Stomach (tissue), 9 donors: Measurements from ENCODE around the gene CASP7. TPM values are rescaled to one million over a fixed set of nuclear protein-coding genes. Genes with fewer than 3 reads are reported as not detected.

Experiments used
- DNase-seq, 2 donors: peaks; one replicate each; pipeline versions ENCODE4 v3.0.0 to v3.0.0-alpha.2; 2013 to 2019
- H3K27ac ChIP-seq, 5 donors: fragments of 200-600 bp in 4 of 5; sonication (generic) in 4 of 5; one replicate each; pipeline ENCODE4 v1.5.1; 2013 to 2019; ENCODE audit warnings: mild to moderate bottlenecking in 1 of 5, moderate library complexity in 1 of 5
- H3K27me3 ChIP-seq, 3 donors: fragments of 200-600 bp; sonication (generic); one replicate each; pipeline ENCODE4 v1.5.1; 2017 to 2019; ENCODE audit warnings: mixed run types in 1 of 3
- H3K36me3 ChIP-seq, 4 donors: fragments of 200-600 bp; sonication (generic); 1 replicate in 3 of 4; 2 replicates in 1 of 4; pipeline ENCODE4 v1.5.1; 2016 to 2019
- H3K4me1 ChIP-seq, 4 donors: fragments of 200-600 bp; sonication (generic); one replicate each; pipeline ENCODE4 v1.5.1; 2016 to 2019
- H3K4me3 ChIP-seq, 4 donors: fragments of 200-600 bp; sonication (generic) in 3 of 4; one replicate each; pipeline ENCODE4 v1.5.1; 2016 to 2019; ENCODE audit warnings: mild to moderate bottlenecking in 1 of 4
- H3K9me3 ChIP-seq, 4 donors: fragments of 200-600 bp; sonication (generic); one replicate each; pipeline ENCODE4 v1.5.1; 2016 to 2019
- EP300 ChIP-seq: sonication (generic); formaldehyde crosslinking; IDR thresholded peaks from one replicate; pipeline ENCODE4 v1.6.1; 2017; ENCODE audit warnings: antibody characterized with exemption
- POLR2A ChIP-seq, 4 donors: fragments of 450-650 bp; IDR thresholded peaks; one replicate each; pipeline ENCODE4 v1.6.1; 2016; ENCODE audit warnings: antibody characterized with exemption in 4 of 4, control low read depth in 2 of 4, mild to moderate bottlenecking in 1 of 4, moderate library complexity in 1 of 4
- POLR2AphosphoS5 ChIP-seq, 3 donors: sonication (generic); formaldehyde crosslinking; IDR thresholded peaks; one replicate each; pipeline ENCODE4 v1.6.1; 2016; ENCODE audit warnings: antibody characterized with exemption in 3 of 3
- WGBS, 5 donors: extraction: QIAGEN DNeasy Blood & Tissue Kit in 3 of 5; methylation state at CpG; one replicate each; pipeline versions ENCODE4 v1.1.5 to v1.1.7; 2013 to 2018; 5-methylcytosine and 5-hydroxymethylcytosine counted together
- intact Hi-C: fragments of 100-400 bp; cut with DNase I; formaldehyde crosslinking; loops from one replicate; pipeline ENCODE4 v1.15.1; 2023; ENCODE audit warnings: low total_unique reads
- polyA plus RNA-seq, 3 donors: library from polyadenylated mRNA; stranded (reverse); fragments of 200-250 nt; gene quantifications; one replicate each; pipeline ENCODE4 v1.2.3, GENCODE V29; 2013
- total RNA-seq, 5 donors: library from RNA; depleted of rRNA; stranded (reverse); fragments of >200 nt; gene quantifications; one replicate each; pipeline versions ENCODE4 v1.1.0 to v1.2.3, GENCODE V29; 2014 to 2016
- TF ChIP-seq, protein P1 (sequence below), 7 experiments: fragments of 450-650 bp in 4 of 7; fragments of 200-600 bp in 3 of 7; sonication (generic) in 3 of 7; IDR thresholded peaks; one replicate each; pipeline ENCODE4 v1.5.1; 2016 to 2019; ENCODE audit warnings: antibody characterized with exemption in 7 of 7, control low read depth in 2 of 7, mild to moderate bottlenecking in 1 of 7
- donor health status: healthy with polysubstance abuse.
- donor health status: Bipolar disorder and iron deficiency.
- donor health status: healthy.

Gene CASP7
- total and polyA plus RNA-seq, 8 donors, result 15.1 to 77.9 (median 24.0) TPM

DNA sequence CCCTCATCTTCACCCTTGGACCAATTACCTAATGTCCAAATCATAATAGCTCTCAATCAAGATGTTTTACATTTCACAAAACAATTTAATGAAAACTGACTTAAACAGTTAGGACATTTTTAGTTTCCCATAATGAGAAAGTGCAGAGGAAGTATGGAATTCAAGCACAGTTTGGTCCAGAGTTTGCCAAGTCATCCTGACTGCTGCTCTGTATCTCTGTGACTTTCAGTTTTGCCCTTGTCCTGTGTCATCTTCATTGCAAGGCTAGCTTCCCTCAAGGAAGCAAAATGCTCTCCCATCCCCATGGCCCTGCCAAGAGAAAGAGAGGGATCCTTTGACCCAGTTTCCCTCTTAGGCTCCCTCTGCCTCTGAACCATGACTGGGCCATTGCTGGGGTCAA lies 63.9 kb downstream of the CASP7 start:
- no peak overlapping the region for H3K27ac ChIP-seq
- no peak for DNase-seq
- no peaks in the 10 kb centered on the region for H3K36me3 ChIP-seq
- no peaks in the 10 kb centered on the region for H3K27me3 ChIP-seq
- no peak for TF ChIP-seq EP300
- TF ChIP-seq POLR2A (IDR thresholded peaks at IDR 0.05), result no peak
- TF ChIP-seq, protein P1, sequence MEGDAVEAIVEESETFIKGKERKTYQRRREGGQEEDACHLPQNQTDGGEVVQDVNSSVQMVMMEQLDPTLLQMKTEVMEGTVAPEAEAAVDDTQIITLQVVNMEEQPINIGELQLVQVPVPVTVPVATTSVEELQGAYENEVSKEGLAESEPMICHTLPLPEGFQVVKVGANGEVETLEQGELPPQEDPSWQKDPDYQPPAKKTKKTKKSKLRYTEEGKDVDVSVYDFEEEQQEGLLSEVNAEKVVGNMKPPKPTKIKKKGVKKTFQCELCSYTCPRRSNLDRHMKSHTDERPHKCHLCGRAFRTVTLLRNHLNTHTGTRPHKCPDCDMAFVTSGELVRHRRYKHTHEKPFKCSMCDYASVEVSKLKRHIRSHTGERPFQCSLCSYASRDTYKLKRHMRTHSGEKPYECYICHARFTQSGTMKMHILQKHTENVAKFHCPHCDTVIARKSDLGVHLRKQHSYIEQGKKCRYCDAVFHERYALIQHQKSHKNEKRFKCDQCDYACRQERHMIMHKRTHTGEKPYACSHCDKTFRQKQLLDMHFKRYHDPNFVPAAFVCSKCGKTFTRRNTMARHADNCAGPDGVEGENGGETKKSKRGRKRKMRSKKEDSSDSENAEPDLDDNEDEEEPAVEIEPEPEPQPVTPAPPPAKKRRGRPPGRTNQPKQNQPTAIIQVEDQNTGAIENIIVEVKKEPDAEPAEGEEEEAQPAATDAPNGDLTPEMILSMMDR (IDR thresholded peaks at IDR 0.05), result no peak
- TF ChIP-seq POLR2AphosphoS5 (IDR thresholded peaks at IDR 0.05), result no peak
- no peaks in the 10 kb centered on the region for H3K9me3 ChIP-seq
- intact Hi-C loops, result no loop called here
- H3K4me1 ChIP-seq, result peaks cover 0 to 9% (median 3%) of the 10 kb centered on the region in 4 donors
- no peak overlapping the region for H3K4me3 ChIP-seq

DNA sequence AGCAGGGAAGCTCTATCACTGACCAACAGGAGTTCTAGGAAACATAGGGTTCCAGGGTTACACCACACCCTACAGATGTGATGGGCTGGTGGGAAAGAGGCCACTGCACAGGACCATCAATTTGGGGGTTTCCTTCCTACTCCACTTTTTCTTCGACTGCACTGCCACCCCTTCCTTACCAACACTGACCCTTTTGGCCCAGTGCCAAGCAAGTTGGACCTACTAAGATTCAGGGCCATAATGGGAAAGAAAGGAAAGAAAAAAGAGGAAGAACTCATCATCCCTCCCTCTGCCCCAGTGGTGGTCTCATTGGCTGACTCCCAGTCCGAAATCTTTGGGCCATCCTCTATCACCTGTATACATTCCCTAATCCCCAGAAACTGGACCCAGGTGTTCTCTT lies 65.7 kb downstream of the CASP7 start:
- Histone ChIP-seq H3K4me3 (no peak overlapping the region), H3K9me3 (no peaks in the 10 kb centered on the region), H3K27ac (no peak overlapping the region), H3K4me1 (peaks cover 0 to 9% (median 7%) of the 10 kb centered on the region in 4 donors), H3K27me3 (no peaks in the 10 kb centered on the region), H3K36me3 (no peaks in the 10 kb centered on the region)
- intact Hi-C loops, result no loop called here
- DNase-seq, result no peak
- 84 to 93% (median 86%) methylated on average over 2 of the region's 2 CpGs for WGBS, 5 donors
- TF ChIP-seq EP300 (no peak), POLR2AphosphoS5 (IDR thresholded peaks at IDR 0.05) (no peak), POLR2A (IDR thresholded peaks at IDR 0.05) (no peak)
- TF ChIP-seq, protein P1 (IDR thresholded peaks at IDR 0.05), result no peak

DNA sequence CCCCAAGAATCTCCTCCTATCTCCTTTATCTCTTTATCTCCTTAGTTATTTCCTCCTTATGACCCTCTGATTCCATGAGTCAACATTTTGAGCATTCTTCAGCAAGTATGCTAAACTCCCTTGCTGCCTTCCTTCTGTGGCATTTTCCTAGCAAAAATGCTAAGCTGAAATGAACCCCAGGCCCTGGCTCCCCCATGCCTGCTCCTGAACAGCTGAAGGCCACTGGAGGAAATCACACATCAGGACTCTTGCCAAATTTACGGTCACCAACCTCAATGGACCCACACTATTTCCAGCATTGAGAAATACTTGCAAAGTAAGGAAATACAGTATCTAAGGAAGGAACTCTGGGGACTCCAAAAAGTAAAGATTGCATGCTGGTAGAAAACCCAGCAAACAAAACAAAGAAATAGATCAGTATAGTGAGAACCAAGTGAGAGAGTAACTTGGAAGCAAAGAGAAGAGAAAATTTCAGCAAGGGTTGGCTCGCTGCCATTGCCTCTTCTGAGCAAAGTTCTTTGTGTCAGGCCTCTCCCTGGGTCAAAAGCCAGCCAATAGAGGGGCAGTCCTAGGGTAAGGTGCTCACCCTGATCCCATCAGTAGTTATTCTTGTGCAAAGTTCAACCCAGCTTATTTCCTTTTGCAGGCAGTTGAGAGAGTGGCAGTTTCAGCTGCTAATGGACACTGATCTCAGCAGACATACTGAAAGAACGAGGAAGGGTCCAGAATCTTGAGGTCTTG lies 66.7 kb downstream of the CASP7 start:
- Histone ChIP-seq H3K36me3 (no peaks in the 10 kb centered on the region), H3K27ac (no peak overlapping the region), H3K4me3 (no peak overlapping the region), H3K4me1 (peaks cover 0 to 17% (median 9%) of the 10 kb centered on the region in 4 donors), H3K27me3 (no peaks in the 10 kb centered on the region), H3K9me3 (no peaks in the 10 kb centered on the region)
- DNase-seq, result peak in 1 of 2 donors; percentile 50
- TF ChIP-seq EP300 (no peak), POLR2AphosphoS5 (IDR thresholded peaks at IDR 0.05) (no peak), POLR2A (IDR thresholded peaks at IDR 0.05) (no peak)
- TF ChIP-seq, protein P1 (IDR thresholded peaks at IDR 0.05), result no peak
- WGBS, 5 donors, result 60 to 69% (median 63%) methylated on average over 3 of the region's 3 CpGs
- intact Hi-C loops, result no loop called here

DNA sequence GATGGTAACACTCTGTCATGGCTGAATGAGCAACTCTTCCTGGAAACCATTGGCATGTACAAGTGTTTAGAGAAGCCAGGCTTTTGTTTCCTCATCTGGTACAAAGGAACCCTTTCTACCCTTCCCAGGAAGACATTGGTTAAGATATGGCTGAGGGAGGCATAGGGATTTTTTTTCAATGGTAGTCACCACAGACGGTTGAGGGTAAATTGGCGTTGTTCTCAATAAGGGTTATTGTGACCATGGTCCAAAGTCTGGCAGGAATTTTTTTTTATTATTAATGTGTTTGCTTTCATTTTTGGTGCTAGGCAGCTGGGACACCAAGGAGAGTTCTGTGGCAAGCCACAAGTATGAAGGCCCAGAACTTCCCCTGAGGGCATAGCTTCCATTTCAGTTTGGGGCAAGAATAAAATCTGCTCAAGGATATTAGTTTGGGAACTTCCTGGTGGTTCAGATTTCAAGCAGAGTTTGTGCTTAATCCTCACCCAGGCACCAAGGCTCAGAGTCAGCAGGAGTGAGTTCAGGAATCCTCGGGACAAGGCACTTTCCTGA lies 71.5 kb downstream of the CASP7 start, which contains the start of gene PLEKHS1:
Gene PLEKHS1 (plus strand): TSS at position 502 of the 552 bp plus-strand sequence. CDS start 3,596 bp downstream, outside the sequence.
- H3K4me1 ChIP-seq, result peaks cover 16 to 34% (median 23%) of the 10 kb centered on the region in 4 donors
- H3K4me3 ChIP-seq, result no peak within 1 kb of the TSS
- TF ChIP-seq POLR2A (IDR thresholded peaks at IDR 0.05) (no peak), EP300 (no peak), POLR2AphosphoS5 (IDR thresholded peaks at IDR 0.05) (peak in 1 of 3 donors; percentile 4)
- TF ChIP-seq, protein P1 (IDR thresholded peaks at IDR 0.05), result no peak
- intact Hi-C loops, result no loop called here
- no peaks in the 10 kb centered on the region for H3K9me3 ChIP-seq
- 42 to 78% (median 51%) methylated on average over 3 of the region's 3 CpGs for WGBS, 5 donors
- peak within 1 kb of the TSS; percentile 7 to 74 (median 43) for H3K27ac ChIP-seq
- no peaks in the 10 kb centered on the region for H3K27me3 ChIP-seq
- H3K36me3 ChIP-seq, result no peaks in the 10 kb centered on the region
- peak in 1 of 2 donors; percentile 23 for DNase-seq
